ENCODE data around the gene DPH1.

DPH1 gene

DNA sequence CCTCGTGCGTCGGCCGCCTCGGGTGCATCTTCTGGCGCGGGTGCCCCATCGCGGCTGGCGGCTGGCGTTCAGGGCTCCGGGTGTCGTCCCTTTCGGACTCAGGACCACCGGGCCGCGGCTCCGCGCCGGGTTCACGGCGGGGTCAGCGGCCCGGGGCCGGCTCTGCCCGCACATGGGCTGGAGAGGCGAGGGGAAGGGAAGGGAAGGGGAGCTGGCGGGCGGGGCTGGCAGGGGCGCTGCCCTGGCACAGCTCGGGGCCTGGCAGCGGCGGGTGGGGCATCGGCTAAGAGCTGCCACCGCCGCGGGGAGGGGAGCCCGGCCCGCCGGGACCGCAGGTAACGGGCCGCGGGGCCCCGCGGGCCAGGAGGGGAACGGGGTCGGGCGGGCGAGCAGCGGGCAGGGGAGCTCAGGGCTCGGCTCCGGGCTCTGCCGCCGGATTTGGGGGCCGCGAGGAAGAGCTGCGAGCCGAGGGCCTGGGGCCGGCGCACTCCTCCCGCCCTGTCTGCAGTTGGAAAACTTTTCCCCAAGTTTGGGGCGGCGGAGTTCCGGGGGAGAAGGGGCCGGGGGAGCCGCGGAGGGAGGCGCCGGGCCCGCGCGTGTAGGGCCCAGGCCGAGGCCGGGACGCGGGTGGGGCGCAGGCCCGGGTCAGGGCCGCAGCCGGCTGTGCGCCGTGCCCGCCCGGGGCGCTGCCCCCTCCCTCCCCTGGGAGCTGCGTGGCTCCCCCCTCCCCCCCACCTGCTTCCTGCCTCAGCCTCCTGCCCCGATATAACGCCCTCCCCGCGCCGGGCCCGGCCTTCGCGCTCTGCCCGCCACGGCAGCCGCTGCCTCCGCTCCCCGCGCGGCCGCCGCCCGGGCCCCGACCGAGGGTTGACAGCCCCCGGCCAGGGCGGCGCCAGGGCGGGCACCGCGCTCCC is 25.6 kb downstream of the DPH1 start:
- peak overlapping the region; percentile 81 for H3K4me3 ChIP-seq (replicated peaks; ENCODE audit: low read depth, low read length)
- no peak for DNase-seq (ENCODE audit: extremely low read depth, low read depth)
- TF ChIP-seq, protein P1, sequence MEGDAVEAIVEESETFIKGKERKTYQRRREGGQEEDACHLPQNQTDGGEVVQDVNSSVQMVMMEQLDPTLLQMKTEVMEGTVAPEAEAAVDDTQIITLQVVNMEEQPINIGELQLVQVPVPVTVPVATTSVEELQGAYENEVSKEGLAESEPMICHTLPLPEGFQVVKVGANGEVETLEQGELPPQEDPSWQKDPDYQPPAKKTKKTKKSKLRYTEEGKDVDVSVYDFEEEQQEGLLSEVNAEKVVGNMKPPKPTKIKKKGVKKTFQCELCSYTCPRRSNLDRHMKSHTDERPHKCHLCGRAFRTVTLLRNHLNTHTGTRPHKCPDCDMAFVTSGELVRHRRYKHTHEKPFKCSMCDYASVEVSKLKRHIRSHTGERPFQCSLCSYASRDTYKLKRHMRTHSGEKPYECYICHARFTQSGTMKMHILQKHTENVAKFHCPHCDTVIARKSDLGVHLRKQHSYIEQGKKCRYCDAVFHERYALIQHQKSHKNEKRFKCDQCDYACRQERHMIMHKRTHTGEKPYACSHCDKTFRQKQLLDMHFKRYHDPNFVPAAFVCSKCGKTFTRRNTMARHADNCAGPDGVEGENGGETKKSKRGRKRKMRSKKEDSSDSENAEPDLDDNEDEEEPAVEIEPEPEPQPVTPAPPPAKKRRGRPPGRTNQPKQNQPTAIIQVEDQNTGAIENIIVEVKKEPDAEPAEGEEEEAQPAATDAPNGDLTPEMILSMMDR (IDR thresholded peaks at IDR 0.05; ENCODE audit: low read depth, low read length, missing control alignments), result no peak

DNA sequence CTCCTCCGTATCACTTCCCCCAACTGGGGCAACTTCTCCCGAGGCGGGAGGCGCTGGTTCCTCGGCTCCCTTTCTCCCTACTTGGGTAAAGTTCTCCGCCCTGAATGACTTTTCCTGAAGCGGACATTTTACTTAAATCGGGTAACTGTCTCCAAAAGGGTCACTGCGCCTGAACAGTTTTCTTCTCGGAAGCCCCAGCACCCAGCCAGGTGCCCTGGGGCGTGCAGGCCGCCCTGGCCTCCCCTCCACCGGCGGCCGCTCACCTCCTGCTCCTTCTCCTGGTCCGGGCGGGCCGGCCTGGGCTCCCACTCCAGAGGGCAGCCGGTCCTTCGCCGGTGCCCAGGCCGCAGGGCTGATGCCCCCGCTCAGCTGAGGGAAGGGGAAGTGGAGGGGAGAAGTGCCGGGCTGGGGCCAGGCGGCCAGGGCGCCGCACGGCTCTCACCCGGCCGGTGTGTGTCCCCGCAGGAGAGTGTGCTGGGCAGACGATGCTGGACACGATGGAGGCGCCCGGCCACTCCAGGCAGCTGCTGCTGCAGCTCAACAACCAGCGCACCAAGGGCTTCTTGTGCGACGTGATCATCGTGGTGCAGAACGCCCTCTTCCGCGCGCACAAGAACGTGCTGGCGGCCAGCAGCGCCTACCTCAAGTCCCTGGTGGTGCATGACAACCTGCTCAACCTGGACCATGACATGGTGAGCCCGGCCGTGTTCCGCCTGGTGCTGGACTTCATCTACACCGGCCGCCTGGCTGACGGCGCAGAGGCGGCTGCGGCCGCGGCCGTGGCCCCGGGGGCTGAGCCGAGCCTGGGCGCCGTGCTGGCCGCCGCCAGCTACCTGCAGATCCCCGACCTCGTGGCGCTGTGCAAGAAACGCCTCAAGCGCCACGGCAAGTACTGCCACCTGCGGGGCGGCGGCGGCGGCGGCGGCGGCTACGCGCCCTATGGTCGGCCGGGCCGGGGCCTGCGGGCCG is 26.5 kb downstream of the DPH1 start:
- peak overlapping the region; percentile 81 for H3K4me3 ChIP-seq (replicated peaks; ENCODE audit: low read depth, low read length)

DNA sequence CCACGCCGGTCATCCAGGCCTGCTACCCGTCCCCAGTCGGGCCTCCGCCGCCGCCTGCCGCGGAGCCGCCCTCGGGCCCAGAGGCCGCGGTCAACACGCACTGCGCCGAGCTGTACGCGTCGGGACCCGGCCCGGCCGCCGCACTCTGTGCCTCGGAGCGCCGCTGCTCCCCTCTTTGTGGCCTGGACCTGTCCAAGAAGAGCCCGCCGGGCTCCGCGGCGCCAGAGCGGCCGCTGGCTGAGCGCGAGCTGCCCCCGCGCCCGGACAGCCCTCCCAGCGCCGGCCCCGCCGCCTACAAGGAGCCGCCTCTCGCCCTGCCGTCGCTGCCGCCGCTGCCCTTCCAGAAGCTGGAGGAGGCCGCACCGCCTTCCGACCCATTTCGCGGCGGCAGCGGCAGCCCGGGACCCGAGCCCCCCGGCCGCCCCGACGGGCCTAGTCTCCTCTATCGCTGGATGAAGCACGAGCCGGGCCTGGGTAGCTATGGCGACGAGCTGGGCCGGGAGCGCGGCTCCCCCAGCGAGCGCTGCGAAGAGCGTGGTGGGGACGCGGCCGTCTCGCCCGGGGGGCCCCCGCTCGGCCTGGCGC is 27.3 kb downstream of the DPH1 start:
- TF ChIP-seq, protein P1 (IDR thresholded peaks at IDR 0.05; ENCODE audit: low read depth, low read length, missing control alignments), result no peak
- peak overlapping the region; percentile 81 for H3K4me3 ChIP-seq (replicated peaks; ENCODE audit: low read depth, low read length)

More for the DNA sequence above, 26.5 kb downstream of the DPH1 start:
- DNase-seq (ENCODE audit: extremely low read depth, low read depth), result no peak
- TF ChIP-seq, protein P1 (IDR thresholded peaks at IDR 0.05; ENCODE audit: low read depth, low read length, missing control alignments), result no peak

DNA sequence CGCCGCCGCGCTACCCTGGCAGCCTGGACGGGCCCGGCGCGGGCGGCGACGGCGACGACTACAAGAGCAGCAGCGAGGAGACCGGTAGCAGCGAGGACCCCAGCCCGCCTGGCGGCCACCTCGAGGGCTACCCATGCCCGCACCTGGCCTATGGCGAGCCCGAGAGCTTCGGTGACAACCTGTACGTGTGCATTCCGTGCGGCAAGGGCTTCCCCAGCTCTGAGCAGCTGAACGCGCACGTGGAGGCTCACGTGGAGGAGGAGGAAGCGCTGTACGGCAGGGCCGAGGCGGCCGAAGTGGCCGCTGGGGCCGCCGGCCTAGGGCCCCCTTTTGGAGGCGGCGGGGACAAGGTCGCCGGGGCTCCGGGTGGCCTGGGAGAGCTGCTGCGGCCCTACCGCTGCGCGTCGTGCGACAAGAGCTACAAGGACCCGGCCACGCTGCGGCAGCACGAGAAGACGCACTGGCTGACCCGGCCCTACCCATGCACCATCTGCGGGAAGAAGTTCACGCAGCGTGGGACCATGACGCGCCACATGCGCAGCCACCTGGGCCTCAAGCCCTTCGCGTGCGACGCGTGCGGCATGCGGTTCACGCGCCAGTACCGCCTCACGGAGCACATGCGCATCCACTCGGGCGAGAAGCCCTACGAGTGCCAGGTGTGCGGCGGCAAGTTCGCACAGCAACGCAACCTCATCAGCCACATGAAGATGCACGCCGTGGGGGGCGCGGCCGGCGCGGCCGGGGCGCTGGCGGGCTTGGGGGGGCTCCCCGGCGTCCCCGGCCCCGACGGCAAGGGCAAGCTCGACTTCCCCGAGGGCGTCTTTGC is 28.0 kb downstream of the DPH1 start:
- no peak for DNase-seq (ENCODE audit: extremely low read depth, low read depth)
- TF ChIP-seq, protein P1 (IDR thresholded peaks at IDR 0.05; ENCODE audit: low read depth, low read length, missing control alignments), result no peak
- peak overlapping the region; percentile 81 for H3K4me3 ChIP-seq (replicated peaks; ENCODE audit: low read depth, low read length)

More for the DNA sequence above, 27.3 kb downstream of the DPH1 start:
- no peak for DNase-seq (ENCODE audit: extremely low read depth, low read depth)

DNA sequence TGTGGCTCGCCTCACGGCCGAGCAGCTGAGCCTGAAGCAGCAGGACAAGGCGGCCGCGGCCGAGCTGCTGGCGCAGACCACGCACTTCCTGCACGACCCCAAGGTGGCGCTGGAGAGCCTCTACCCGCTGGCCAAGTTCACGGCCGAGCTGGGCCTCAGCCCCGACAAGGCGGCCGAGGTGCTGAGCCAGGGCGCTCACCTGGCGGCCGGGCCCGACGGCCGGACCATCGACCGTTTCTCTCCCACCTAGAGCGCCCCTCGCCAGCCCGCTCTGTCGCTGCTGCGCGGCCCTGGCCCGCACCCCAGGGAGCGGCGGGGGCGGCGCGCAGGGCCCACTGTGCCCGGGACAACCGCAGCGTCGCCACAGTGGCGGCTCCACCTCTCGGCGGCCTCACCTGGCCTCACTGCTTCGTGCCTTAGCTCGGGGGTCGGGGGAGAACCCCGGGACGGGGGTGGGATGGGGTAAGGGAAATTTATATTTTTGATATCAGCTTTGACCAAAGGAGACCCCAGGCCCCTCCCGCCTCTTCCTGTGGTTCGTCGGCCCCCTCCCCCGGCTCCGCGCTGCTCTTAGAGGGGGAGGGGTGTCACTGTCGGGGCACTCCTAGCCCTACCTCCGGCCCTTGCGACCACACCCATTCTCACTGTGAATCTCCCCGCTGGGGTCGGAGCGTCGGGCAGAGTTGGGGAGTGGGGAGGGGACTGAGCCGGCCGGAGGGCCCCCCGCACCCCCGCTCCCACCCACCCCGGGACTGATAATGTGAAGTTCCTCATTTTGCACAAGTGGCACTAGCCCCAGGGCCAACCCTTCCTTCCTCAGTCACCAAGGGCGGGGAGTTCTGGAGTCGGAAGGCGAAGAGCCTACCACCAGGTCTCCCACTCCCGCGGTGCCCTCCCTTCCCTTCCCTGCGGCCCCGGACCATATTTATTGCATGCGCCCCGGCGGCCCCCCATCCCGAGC is 28.9 kb downstream of the DPH1 start:
- TF ChIP-seq, protein P1 (IDR thresholded peaks at IDR 0.05; ENCODE audit: low read depth, low read length, missing control alignments), result peak; percentile 45
- no peak for DNase-seq (ENCODE audit: extremely low read depth, low read depth)
- peak overlapping the region; percentile 81 for H3K4me3 ChIP-seq (replicated peaks; ENCODE audit: low read depth, low read length)
